Adrenal gland (tissue), 5 donors: ENCODE results near the gene TUBA3D.
"Not testable (repeated sequence)": the region's sequence is repeated elsewhere in the genome, so short reads cannot be mapped to it uniquely, and the experiment has no call there.

Experiments used
- CTCF ChIP-seq, 6 experiments: fragments of 450-650 bp in 4 of 6; fragments of 200-600 bp in 2 of 6; sonication (generic) in 1 of 6; IDR thresholded peaks; 1 replicate in 5 of 6; 2 replicates in 1 of 6; pipeline versions ENCODE4 v1.5.1 to v1.8.0; 2016 to 2021; ENCODE audit warnings: antibody characterized with exemption in 6 of 6, mild to moderate bottlenecking in 2 of 6, moderate library complexity in 1 of 6
- POLR2A ChIP-seq, 2 donors: fragments of 450-650 bp; IDR thresholded peaks; one replicate each; pipeline ENCODE4 v1.6.1; 2017; ENCODE audit warnings: antibody characterized with exemption in 2 of 2, mild to moderate bottlenecking in 2 of 2, moderate library complexity in 1 of 2
- donor health status: DM: no; HTN: no; CAD: no.

GRCh38 chr2:131517856-131518255 lies 41.9 kb downstream of the TUBA3D start:
- not testable (repeated sequence) for TF ChIP-seq POLR2A, CTCF (IDR thresholded peaks at IDR 0.05)
